Neural crest cell (in vitro differentiated cells): ENCODE measurements around the gene GPD1. TPM values are rescaled to one million over a fixed set of nuclear protein-coding genes. Genes with fewer than 3 reads are reported as not detected.
"Not testable (repeated sequence)": the region's sequence is repeated elsewhere in the genome, so short reads cannot be mapped to it uniquely, and the experiment has no call there.

Source experiments
- DNase-seq: peaks from one replicate; pipeline ENCODE4 v3.0.0; 2021; ENCODE audit warnings: low read depth, mixed read lengths, low spot score
- H3K27ac Mint-ChIP-seq: one replicate; pipeline ENCODE4 v1.8.0; 2021; ENCODE audit warnings: mild to moderate bottlenecking, mixed read lengths; ENCODE audit not compliant: unreplicated experiment
- H3K27me3 Mint-ChIP-seq: 2 replicates; pipeline ENCODE4 v1.8.0; 2021; ENCODE audit warnings: low read depth, mild to moderate bottlenecking, mixed read lengths
- H3K36me3 Mint-ChIP-seq: 2 replicates; pipeline ENCODE4 v1.8.0; 2021; ENCODE audit warnings: low read depth, mild to moderate bottlenecking, mixed read lengths
- H3K4me1 Mint-ChIP-seq: 2 replicates; pipeline ENCODE4 v1.8.0; 2021; ENCODE audit warnings: mixed read lengths
- H3K4me3 Mint-ChIP-seq: one replicate; pipeline ENCODE4 v1.8.0; 2021; ENCODE audit warnings: mild to moderate bottlenecking, mixed read lengths
- H3K9me3 Mint-ChIP-seq: 2 replicates; pipeline ENCODE4 v1.8.0; 2021; ENCODE audit warnings: mixed read lengths
- total RNA-seq: library from RNA; stranded (reverse); gene quantifications from 2 replicates; pipeline ENCODE4 v1.2.1, GENCODE V29; 2021
- TF ChIP-seq, protein P1 (sequence below): fragments of 200-600 bp; sonication (generic); conservative IDR thresholded peaks from 2 replicates; pipeline ENCODE4 v1.5.0; 2021; ENCODE audit warnings: antibody characterized with exemption, mild to moderate bottlenecking

The GPD1 gene
- total RNA-seq, 1 donor from 2014 or later: 0.49 TPM

DNA sequence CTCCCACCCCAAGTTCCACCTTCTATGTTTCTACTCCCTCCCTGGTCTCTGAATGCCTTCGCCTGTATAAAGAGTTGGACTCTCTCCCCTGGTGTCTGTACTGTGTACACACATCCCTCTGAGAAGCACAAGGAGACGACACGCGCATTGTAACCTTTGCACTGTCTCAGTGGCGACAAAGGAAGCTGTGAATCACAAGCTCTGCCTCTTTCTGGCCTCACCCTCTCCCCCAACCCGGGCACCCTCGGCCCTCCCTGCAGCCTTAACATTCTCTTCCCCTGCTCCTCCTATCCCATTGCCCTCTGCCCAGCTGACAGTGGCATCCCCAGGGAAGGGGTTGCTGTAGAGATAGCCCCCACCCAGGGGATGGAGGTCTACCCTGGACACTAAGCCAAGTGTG, 21.2 kb upstream of the GPD1 start:
- Mint-ChIP-seq H3K36me3 (no peaks in the 10 kb centered on the region), H3K27me3 (no peaks in the 10 kb centered on the region), H3K27ac (peak overlapping the region; percentile 58), H3K9me3 (no peaks in the 10 kb centered on the region), H3K4me3 (peak overlapping the region; percentile 75), H3K4me1 (peaks cover 31% of the 10 kb centered on the region)
- TF ChIP-seq, protein P1, sequence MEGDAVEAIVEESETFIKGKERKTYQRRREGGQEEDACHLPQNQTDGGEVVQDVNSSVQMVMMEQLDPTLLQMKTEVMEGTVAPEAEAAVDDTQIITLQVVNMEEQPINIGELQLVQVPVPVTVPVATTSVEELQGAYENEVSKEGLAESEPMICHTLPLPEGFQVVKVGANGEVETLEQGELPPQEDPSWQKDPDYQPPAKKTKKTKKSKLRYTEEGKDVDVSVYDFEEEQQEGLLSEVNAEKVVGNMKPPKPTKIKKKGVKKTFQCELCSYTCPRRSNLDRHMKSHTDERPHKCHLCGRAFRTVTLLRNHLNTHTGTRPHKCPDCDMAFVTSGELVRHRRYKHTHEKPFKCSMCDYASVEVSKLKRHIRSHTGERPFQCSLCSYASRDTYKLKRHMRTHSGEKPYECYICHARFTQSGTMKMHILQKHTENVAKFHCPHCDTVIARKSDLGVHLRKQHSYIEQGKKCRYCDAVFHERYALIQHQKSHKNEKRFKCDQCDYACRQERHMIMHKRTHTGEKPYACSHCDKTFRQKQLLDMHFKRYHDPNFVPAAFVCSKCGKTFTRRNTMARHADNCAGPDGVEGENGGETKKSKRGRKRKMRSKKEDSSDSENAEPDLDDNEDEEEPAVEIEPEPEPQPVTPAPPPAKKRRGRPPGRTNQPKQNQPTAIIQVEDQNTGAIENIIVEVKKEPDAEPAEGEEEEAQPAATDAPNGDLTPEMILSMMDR: no peak
- DNase-seq: no peak

DNA sequence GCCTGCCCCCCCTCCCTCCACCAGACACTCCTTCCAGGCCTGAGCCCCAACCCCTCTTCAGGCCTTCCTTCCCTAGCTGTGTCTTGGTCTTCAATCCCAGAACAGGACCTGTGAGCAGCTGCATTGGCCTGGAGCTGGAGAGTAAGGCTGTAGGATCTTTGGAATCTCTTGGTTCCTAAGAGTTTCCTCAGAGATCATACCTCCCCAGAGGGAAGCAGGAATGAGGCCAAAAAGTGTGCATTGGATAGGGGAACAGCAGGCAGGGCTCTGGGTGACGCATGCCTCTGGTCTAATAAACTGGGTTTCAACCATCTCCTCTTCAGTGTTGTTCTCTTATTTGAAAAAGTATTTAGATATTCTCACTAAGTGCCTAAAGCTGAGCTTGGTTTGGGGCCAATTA, 20.5 kb upstream of the GPD1 start:
- peak overlapping the region; percentile 1 for H3K27ac Mint-ChIP-seq
- H3K9me3 Mint-ChIP-seq: no peaks in the 10 kb centered on the region
- no peaks in the 10 kb centered on the region for H3K36me3 Mint-ChIP-seq
- no peaks in the 10 kb centered on the region for H3K27me3 Mint-ChIP-seq
- H3K4me3 Mint-ChIP-seq: peak overlapping the region; percentile 85
- DNase-seq: no peak
- TF ChIP-seq, protein P1: no peak
- peaks cover 37% of the 10 kb centered on the region for H3K4me1 Mint-ChIP-seq

DNA sequence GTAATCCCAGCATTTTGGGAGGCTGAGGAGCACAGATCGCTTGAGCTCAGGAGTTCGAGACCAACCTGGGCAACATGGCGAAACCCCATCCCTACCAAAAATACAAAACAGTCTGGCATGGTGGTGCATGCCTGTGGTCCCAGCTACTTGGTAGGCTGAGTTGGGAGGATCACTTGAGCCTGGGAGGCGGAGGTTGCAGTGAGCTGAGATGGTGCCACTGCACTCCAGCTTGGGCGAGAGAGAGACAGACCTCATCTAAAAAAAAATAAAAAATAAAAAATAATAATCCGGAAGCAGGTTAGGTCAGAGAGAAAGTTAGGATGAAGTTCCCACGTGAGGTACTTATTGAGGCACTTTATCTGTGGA, 19.4 kb upstream of the GPD1 start:
- Mint-ChIP-seq H3K4me3 (peak overlapping the region; percentile 97), H3K4me1 (peaks cover 40% of the 10 kb centered on the region), H3K27ac (peak overlapping the region; percentile 95)
- not testable (repeated sequence) for H3K27me3 Mint-ChIP-seq, H3K9me3 Mint-ChIP-seq, H3K36me3 Mint-ChIP-seq, DNase-seq

- H3K9me3 Mint-ChIP-seq: no peaks in the 10 kb centered on the region
- TF ChIP-seq, protein P1: peak; percentile 63
- peaks cover 3% of the 10 kb centered on the region for H3K36me3 Mint-ChIP-seq
- H3K4me1 Mint-ChIP-seq: peaks cover 40% of the 10 kb centered on the region
- no peaks in the 10 kb centered on the region for H3K27me3 Mint-ChIP-seq
- DNase-seq: peak; percentile 84
- H3K27ac Mint-ChIP-seq: peak within 1 kb of the TSS; percentile 95
- peak within 1 kb of the TSS; percentile 97 for H3K4me3 Mint-ChIP-seq
Observed at GRCh38 chr12:50084775-50085614, 18.8 kb upstream of the GPD1 start, which contains the start of gene SMARCD1. Gene SMARCD1, plus strand, starts transcription at chr12:50085342. Its CDS starts 28 bp downstream, at chr12:50085370.

DNA sequence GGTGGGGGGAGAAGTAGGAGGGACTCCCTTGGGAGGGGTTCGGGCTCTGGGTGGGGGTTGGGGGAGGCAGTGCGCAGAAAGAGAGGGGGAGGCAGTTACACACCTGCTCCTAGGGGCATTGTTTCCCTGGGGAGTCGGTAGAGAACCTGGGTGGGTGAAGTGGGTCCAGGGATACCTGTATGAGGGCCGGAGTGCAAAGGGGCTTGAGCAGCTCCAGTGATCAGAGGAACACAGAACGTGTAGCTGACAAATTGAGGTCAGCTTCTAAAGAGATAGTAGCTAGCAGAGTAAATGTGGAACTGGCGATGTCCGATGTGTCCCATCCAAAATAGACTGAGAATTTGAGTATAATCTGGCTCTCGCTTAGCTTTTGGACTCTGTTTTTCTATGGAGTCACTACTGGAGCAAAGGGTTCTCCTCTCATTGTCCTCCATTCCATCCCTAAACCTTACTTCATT, 18.2 kb upstream of the GPD1 start:
- H3K4me1 Mint-ChIP-seq: peaks cover 40% of the 10 kb centered on the region
- no peaks in the 10 kb centered on the region for H3K9me3 Mint-ChIP-seq
- TF ChIP-seq, protein P1: no peak
- H3K4me3 Mint-ChIP-seq: peak overlapping the region; percentile 97
- no peak for DNase-seq
- H3K27me3 Mint-ChIP-seq: no peaks in the 10 kb centered on the region
- peak overlapping the region; percentile 91 for H3K27ac Mint-ChIP-seq
- H3K36me3 Mint-ChIP-seq: peaks cover 3% of the 10 kb centered on the region

DNA sequence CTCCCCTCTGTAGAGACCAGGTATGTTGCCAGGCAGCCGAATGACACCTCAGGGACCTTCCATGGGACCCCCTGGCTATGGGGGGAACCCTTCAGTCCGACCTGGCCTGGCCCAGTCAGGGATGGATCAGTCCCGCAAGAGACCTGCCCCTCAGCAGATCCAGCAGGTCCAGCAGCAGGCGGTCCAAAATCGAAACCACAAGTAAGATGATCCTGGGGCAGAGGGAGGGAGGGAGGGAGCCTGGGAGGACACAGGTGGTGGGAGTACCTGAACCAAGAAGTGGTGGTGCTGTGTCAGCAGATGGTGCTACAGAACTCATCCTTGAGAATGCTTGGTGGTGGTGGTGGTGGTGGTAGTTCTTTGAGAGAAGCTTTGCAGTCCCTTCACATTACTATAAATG, 17.7 kb upstream of the GPD1 start:
- H3K4me3 Mint-ChIP-seq: peak overlapping the region; percentile 97
- peaks cover 6% of the 10 kb centered on the region for H3K36me3 Mint-ChIP-seq
- no peak for DNase-seq
- no peaks in the 10 kb centered on the region for H3K9me3 Mint-ChIP-seq
- H3K27ac Mint-ChIP-seq: no peak overlapping the region
- TF ChIP-seq, protein P1: no peak
- H3K27me3 Mint-ChIP-seq: no peaks in the 10 kb centered on the region
- peaks cover 40% of the 10 kb centered on the region for H3K4me1 Mint-ChIP-seq
